Cardiac muscle cell (in vitro differentiated cells and primary cell): ENCODE data around the gene ITPKB. TPM values are rescaled to one million over a fixed set of nuclear protein-coding genes. Genes with fewer than 3 reads are reported as not detected.

ENCODE experiments used
- DNase-seq, 2 donors: peaks; one replicate each; pipeline versions ENCODE4 v3.0.0 to v3.0.0-alpha.2; 2010 to 2017; ENCODE audit warnings: low read depth in 1 of 2, low spot score in 1 of 2
- H3K27ac ChIP-seq: fragments of 200-600 bp; sonication (generic); 2 replicates; pipeline ENCODE4 v1.5.1; 2016
- H3K27me3 ChIP-seq: fragments of 200-600 bp; sonication (generic); 2 replicates; pipeline ENCODE4 v1.6.0; 2016; ENCODE audit warnings: control low read depth
- H3K36me3 ChIP-seq: fragments of 200-600 bp; sonication (generic); 2 replicates; pipeline ENCODE4 v1.5.1; 2016; ENCODE audit warnings: control low read depth
- H3K4me1 ChIP-seq: fragments of 200-600 bp; sonication (generic); 2 replicates; pipeline ENCODE4 v1.8.1; 2017; ENCODE audit warnings: low read depth, mild to moderate bottlenecking, mixed run types
- H3K4me3 ChIP-seq: fragments of 200-600 bp; sonication (generic); 2 replicates; pipeline ENCODE4 v1.5.1; 2016; ENCODE audit warnings: mild to moderate bottlenecking
- H3K9me3 ChIP-seq: fragments of 200-600 bp; sonication (generic); 2 replicates; pipeline ENCODE4 v1.5.1; 2017; ENCODE audit warnings: low read depth, mild to moderate bottlenecking, control low read depth
- polyA plus RNA-seq: library from polyadenylated mRNA; unstranded; fragments of >200 nt; fragmentation: Nextera tagmentation; extraction: Ambion mirVana; gene quantifications from 2 replicates; pipeline ENCODE4 v1.2.1, GENCODE V29; 2016
- total RNA-seq: library from RNA; depleted of rRNA; stranded (reverse); fragments of >200 nt; gene quantifications from 2 replicates; pipeline ENCODE4 v1.2.3, GENCODE V29; 2016
- TF ChIP-seq, protein P1 (sequence below): IDR thresholded peaks from 2 replicates; pipeline ENCODE4 v1.5.1; 2012; ENCODE audit warnings: low read depth, mild to moderate bottlenecking, low read length

ITPKB gene
- total and polyA plus RNA-seq, 2 experiments from 2014 or later: 3.8 to 12.0 TPM

DNA sequence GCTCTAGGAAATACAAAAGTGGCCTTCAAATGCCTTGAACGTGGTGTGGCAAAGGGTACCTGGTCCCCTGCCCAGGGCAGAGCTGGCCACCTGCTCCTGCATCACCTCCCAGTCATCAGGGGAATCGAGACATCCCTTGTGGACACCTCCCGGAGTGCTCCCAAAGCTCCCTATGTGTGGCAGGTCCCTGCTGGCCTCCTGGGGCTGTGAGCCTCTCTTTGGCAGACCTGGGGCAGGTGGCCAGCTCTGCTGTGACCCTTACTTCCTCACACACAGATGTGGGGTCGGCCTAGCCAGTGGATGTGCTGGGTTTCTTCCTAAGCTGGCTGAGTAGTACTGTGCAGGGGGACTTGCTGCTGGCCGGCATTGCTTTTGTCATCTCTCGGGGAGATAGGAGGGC lies 86.5 kb downstream of the ITPKB start:
- TF ChIP-seq, protein P1, sequence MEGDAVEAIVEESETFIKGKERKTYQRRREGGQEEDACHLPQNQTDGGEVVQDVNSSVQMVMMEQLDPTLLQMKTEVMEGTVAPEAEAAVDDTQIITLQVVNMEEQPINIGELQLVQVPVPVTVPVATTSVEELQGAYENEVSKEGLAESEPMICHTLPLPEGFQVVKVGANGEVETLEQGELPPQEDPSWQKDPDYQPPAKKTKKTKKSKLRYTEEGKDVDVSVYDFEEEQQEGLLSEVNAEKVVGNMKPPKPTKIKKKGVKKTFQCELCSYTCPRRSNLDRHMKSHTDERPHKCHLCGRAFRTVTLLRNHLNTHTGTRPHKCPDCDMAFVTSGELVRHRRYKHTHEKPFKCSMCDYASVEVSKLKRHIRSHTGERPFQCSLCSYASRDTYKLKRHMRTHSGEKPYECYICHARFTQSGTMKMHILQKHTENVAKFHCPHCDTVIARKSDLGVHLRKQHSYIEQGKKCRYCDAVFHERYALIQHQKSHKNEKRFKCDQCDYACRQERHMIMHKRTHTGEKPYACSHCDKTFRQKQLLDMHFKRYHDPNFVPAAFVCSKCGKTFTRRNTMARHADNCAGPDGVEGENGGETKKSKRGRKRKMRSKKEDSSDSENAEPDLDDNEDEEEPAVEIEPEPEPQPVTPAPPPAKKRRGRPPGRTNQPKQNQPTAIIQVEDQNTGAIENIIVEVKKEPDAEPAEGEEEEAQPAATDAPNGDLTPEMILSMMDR: no peak
- H3K9me3 ChIP-seq: no peaks in the 10 kb centered on the region
- H3K4me1 ChIP-seq: peaks cover 37% of the 10 kb centered on the region
- no peaks in the 10 kb centered on the region for H3K36me3 ChIP-seq
- H3K27me3 ChIP-seq: no peaks in the 10 kb centered on the region
- H3K4me3 ChIP-seq: no peak overlapping the region
- DNase-seq: no peak
- H3K27ac ChIP-seq: no peak overlapping the region

- DNase-seq: no peak
- TF ChIP-seq, protein P1: no peak
- Histone ChIP-seq H3K4me3 (no peak overlapping the region), H3K9me3 (no peaks in the 10 kb centered on the region), H3K27ac (no peak overlapping the region), H3K27me3 (no peaks in the 10 kb centered on the region), H3K4me1 (peaks cover 30% of the 10 kb centered on the region), H3K36me3 (no peaks in the 10 kb centered on the region)
Observed at GRCh38 chr1:226651732-226652105, 87.4 kb downstream of the ITPKB start.

DNA sequence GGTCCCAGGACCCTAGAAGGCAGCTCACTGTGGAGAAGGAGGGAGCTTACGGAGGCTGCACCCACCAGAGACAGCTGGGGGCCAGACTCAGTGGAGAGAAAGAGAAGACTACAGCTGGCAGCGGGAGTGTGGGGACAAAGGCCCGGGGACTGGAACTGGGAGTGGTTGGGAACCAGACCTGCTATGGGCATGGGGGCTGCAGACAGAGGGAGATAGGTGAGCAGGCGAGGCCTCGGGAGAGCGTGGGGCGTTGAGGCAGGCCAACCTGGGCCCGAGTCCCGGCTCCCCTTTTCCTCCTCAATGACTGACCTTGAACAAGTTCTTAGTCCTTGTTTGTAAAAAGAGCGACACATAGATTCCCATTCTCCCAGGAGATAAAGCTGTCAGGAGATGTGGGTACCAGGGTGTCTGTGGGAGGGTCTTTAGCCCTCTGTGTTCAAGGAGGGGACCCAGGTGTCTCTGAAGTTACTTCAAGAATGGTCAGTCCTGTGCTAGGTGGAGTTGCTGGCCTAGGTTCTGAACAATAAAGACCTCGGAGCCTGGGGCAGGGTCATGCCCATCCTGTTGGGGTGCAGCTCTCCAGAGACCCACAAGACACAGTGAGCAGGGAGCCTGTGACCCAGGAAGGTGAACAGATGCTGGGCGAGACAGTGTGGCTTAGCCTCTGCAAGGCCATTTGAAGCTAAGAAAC lies 87.9 kb downstream of the ITPKB start:
- TF ChIP-seq, protein P1: no peak
- Histone ChIP-seq H3K27ac (no peak overlapping the region), H3K4me1 (peaks cover 26% of the 10 kb centered on the region), H3K36me3 (no peaks in the 10 kb centered on the region), H3K27me3 (no peaks in the 10 kb centered on the region), H3K9me3 (no peaks in the 10 kb centered on the region), H3K4me3 (no peak overlapping the region)
- DNase-seq: no peak

GRCh38 chr1:226650236-226650841 lies 88.7 kb downstream of the ITPKB start:
- H3K27me3 ChIP-seq: no peaks in the 10 kb centered on the region

GRCh38 chr1:226649780-226650179 lies 89.3 kb downstream of the ITPKB start:
- peaks cover 36% of the 10 kb centered on the region for H3K4me1 ChIP-seq
- H3K36me3 ChIP-seq: no peaks in the 10 kb centered on the region
- no peaks in the 10 kb centered on the region for H3K9me3 ChIP-seq
- H3K4me3 ChIP-seq: no peak overlapping the region
- TF ChIP-seq, protein P1: peak; percentile 26
- H3K27me3 ChIP-seq: no peaks in the 10 kb centered on the region
- H3K27ac ChIP-seq: no peak overlapping the region
- peak; percentile 35 to 41 for DNase-seq

More at GRCh38 chr1:226650236-226650841, 88.7 kb downstream of the ITPKB start:
- Histone ChIP-seq H3K4me1 (peaks cover 33% of the 10 kb centered on the region), H3K36me3 (no peaks in the 10 kb centered on the region), H3K4me3 (no peak overlapping the region), H3K27ac (peak overlapping the region; percentile 25), H3K9me3 (no peaks in the 10 kb centered on the region)
- DNase-seq: no peak
- TF ChIP-seq, protein P1: no peak
